HepG2 (cell line): ENCODE results near the gene LRRN4CL. TPM values are rescaled to one million over a fixed set of nuclear protein-coding genes. Genes with fewer than 3 reads are reported as not detected.

Source experiments
- ATAC-seq: fragments of 200-7000 bp; cut with Tn5 transposase; 3 replicates; pipeline ENCODE4 v1.9.1; 2020; ENCODE audit warnings: mild to moderate bottlenecking, moderate library complexity
- BruUV-seq: library from RNA; stranded (reverse); fragments of 400-500 nt; replicated peaks from 2 replicates; lab custom pipeline; 2021; lab: Mats Ljungman, UMichigan
- CTCF ChIA-PET: fragments of 300-600 bp; formaldehyde crosslinking; extraction: SDS; loops from one replicate; lab custom pipeline; 2021; ENCODE audit warnings: low total read pairs, inconsistent platforms, low intra/inter-chr PET ratio; lab: Yijun Ruan, JAX
- POLR2A ChIA-PET: fragments of 350-600 bp; sonication (Branson Sonifier 250); formaldehyde crosslinking; loops from one replicate; lab custom pipeline; 2020; ENCODE audit warnings: antibody characterized with exemption, inconsistent platforms; lab: Yijun Ruan, JAX
- DNase-seq: peaks from one replicate; pipeline ENCODE4 v3.0.0-alpha.2; 2015; ENCODE audit warnings: low spot score
- FAIRE-seq: peaks from 3 replicates; lab custom pipeline; 2011; peaks lifted over from hg19 to GRCh38; lab: Jason Lieb, UNC
- H2AFZ ChIP-seq: one replicate; pipeline ENCODE4 v1.6.1; 2011; ENCODE audit warnings: low read length, inconsistent platforms
- H3K27ac ChIP-seq: fragments of 300-600 bp; 3 replicates; pipeline ENCODE4 v1.8.0; 2011; ENCODE audit warnings: mixed run types, mild to moderate bottlenecking, mixed read lengths, low read length, inconsistent platforms; ENCODE audit not compliant: insufficient read depth; ENCODE audit errors: extremely low read length
- H3K27me3 ChIP-seq, 2 experiments: fragments of 200-600 bp in 1 of 2; 2 replicates in 1 of 2; 3 replicates in 1 of 2; pipeline versions ENCODE4 v1.6.0 to v1.8.0; 2011; ENCODE audit warnings: low read length in 2 of 2, mild to moderate bottlenecking in 2 of 2, moderate library complexity in 2 of 2, inconsistent platforms in 1 of 2; ENCODE audit not compliant: insufficient read depth in 2 of 2, control insufficient read depth in 1 of 2
- H3K36me3 ChIP-seq, 2 experiments: fragments of 200-600 bp in 1 of 2; replicated peaks in 1 of 2; 2 replicates in 1 of 2; 3 replicates in 1 of 2; pipeline versions ENCODE4 v1.5.1 to v1.8.0; 2011; ENCODE audit warnings: low read length in 2 of 2, inconsistent platforms in 1 of 2; ENCODE audit not compliant: insufficient read depth in 2 of 2, control insufficient read depth in 1 of 2
- H3K4me1 ChIP-seq: 2 replicates; pipeline ENCODE4 v1.5.1; 2012; ENCODE audit warnings: low read length, inconsistent platforms; ENCODE audit not compliant: insufficient read depth
- H3K4me2 ChIP-seq: 2 replicates; pipeline ENCODE4 v1.6.0; 2011; ENCODE audit warnings: low read depth, low read length, inconsistent platforms
- H3K4me3 ChIP-seq, 3 experiments: fragments of 200-600 bp in 1 of 3; sonication (generic), shearing (Covaris generic) in 1 of 3; replicated peaks in 1 of 3; 2 replicates each; pipeline ENCODE4 v1.5.1; 2011 to 2016; ENCODE audit warnings: low read length in 3 of 3, inconsistent platforms in 2 of 3, low read depth in 2 of 3, mild to moderate bottlenecking in 2 of 3, control low read depth in 1 of 3, mixed read lengths in 1 of 3; ENCODE audit not compliant: insufficient read depth in 1 of 3
- H3K79me2 ChIP-seq: one replicate; pipeline ENCODE4 v1.6.1; 2011; ENCODE audit warnings: low read length, inconsistent platforms; ENCODE audit not compliant: insufficient read depth
- H3K9ac ChIP-seq: 2 replicates; pipeline ENCODE4 v1.6.0; 2011; ENCODE audit warnings: mild to moderate bottlenecking, low read depth, low read length, inconsistent platforms; ENCODE audit not compliant: insufficient read depth
- H3K9me3 ChIP-seq: 2 replicates; pipeline ENCODE4 v1.5.1; 2012; ENCODE audit warnings: mild to moderate bottlenecking, low read length
- H4K20me1 ChIP-seq: 2 replicates; pipeline ENCODE4 v1.6.0; 2011; ENCODE audit warnings: inconsistent platforms, mild to moderate bottlenecking, low read length, moderate library complexity; ENCODE audit not compliant: insufficient read depth
- FOXO4 ChIP-seq: sonication (generic); formaldehyde crosslinking; conservative IDR thresholded peaks from 2 replicates; pipeline ENCODE4 v1.8.1; 2023; ENCODE audit warnings: missing genetic modification reagents
- HNRNPL ChIP-seq: fragments of 200-400 bp; formaldehyde crosslinking; IDR thresholded peaks from 2 replicates; pipeline ENCODE4 v1.6.1; 2017; ENCODE audit warnings: mild to moderate bottlenecking, low read depth, low read length
- NR2C2 ChIP-seq: sonication (generic); formaldehyde crosslinking; IDR thresholded peaks from 2 replicates; pipeline ENCODE4 v1.4.0; 2020; ENCODE audit warnings: missing genetic modification reagents, mild to moderate bottlenecking, moderate library complexity, borderline replicate concordance
- PHF8 ChIP-seq: sonication (generic); formaldehyde crosslinking; IDR thresholded peaks from 2 replicates; pipeline ENCODE4 v1.5.0; 2020; ENCODE audit warnings: missing genetic modification reagents
- POLR2A ChIP-seq, 2 experiments: IDR thresholded peaks; 2 replicates each; pipeline ENCODE4 v1.6.1; 2011; ENCODE audit warnings: low read depth in 2 of 2, low read length in 2 of 2, mild to moderate bottlenecking in 1 of 2, moderate library complexity in 1 of 2; ENCODE audit not compliant: insufficient read depth in 1 of 2
- SP1 ChIP-seq, 2 experiments: fragments of 450-650 bp in 1 of 2; sonication (generic) in 1 of 2; formaldehyde crosslinking in 1 of 2; IDR thresholded peaks; 2 replicates each; pipeline versions ENCODE4 v1.4.0 to v1.6.1; 2016 to 2020; ENCODE audit warnings: missing genetic modification reagents in 1 of 2
- ZNF180 ChIP-seq: sonication (generic); formaldehyde crosslinking; IDR thresholded peaks from 2 replicates; pipeline ENCODE4 v1.4.0; 2020; ENCODE audit warnings: low read depth, missing genetic modification reagents, borderline replicate concordance
- ZNF207 ChIP-seq: fragments of 450-650 bp; IDR thresholded peaks from 2 replicates; pipeline ENCODE4 v1.6.1; 2016; ENCODE audit warnings: antibody characterized with exemption, borderline replicate concordance
- ZNF839 ChIP-seq: sonication (generic); formaldehyde crosslinking; IDR thresholded peaks from 2 replicates; pipeline ENCODE4 v1.4.0; 2020; ENCODE audit warnings: missing genetic modification reagents, mild to moderate bottlenecking, borderline replicate concordance
- WGBS: methylation state at CpG from one replicate; pipeline ENCODE4 v1.1.6; 2017; ENCODE audit warnings: low lambda C conversion rate; 5-methylcytosine and 5-hydroxymethylcytosine counted together
- in situ Hi-C: cut with HindIII; loops from 2 replicates; pipeline ENCODE4 v1.10.0; 2017; ENCODE audit warnings: low pct_unique_long_range_greater_than_20kb; ENCODE audit not compliant: extremely low pct_ligation_motif_present
- intact Hi-C: fragments of 100-400 bp; cut with micrococcal nuclease; formaldehyde crosslinking; loops from one replicate; pipeline ENCODE4 v1.10.0; 2022; ENCODE audit not compliant: unreplicated experiment
- polyA plus RNA-seq, 8 experiments: library from polyadenylated mRNA; depleted of rRNA in 3 of 8; stranded (reverse) in 7 of 8; unstranded in 1 of 8; fragments of >200 nt; fragmentation: Illumina TruSeq in 4 of 8; extraction: Trizol in 4 of 8; gene quantifications; 2 replicates each; pipeline versions ENCODE4 v1.2.1 to v1.2.3, GENCODE V29; 2011 to 2016; ENCODE audit warnings: low read depth in 4 of 8, missing spikeins in 1 of 8, mixed read lengths in 1 of 8; ENCODE audit not compliant: insufficient read depth in 1 of 8
- total RNA-seq, 5 experiments: library from RNA; depleted of rRNA; stranded (reverse); fragments of >200 nt; fragmentation: Illumina TruSeq; extraction: Trizol; gene quantifications; 2 replicates each; pipeline ENCODE4 v1.2.3, GENCODE V29; 2016; ENCODE audit warnings: low read depth in 1 of 5
- TF ChIP-seq, protein P1 (sequence below): sonication (generic); formaldehyde crosslinking; IDR thresholded peaks from 2 replicates; pipeline ENCODE4 v1.4.0; 2020; ENCODE audit warnings: mild to moderate bottlenecking, missing genetic modification reagents

The LRRN4CL gene
- total and polyA plus RNA-seq, 2 of the 13 experiments (the other 11 are each of a cell fraction or from before 2014, with no cell fraction given), result 0.11 TPM; not detected in 1

DNA sequence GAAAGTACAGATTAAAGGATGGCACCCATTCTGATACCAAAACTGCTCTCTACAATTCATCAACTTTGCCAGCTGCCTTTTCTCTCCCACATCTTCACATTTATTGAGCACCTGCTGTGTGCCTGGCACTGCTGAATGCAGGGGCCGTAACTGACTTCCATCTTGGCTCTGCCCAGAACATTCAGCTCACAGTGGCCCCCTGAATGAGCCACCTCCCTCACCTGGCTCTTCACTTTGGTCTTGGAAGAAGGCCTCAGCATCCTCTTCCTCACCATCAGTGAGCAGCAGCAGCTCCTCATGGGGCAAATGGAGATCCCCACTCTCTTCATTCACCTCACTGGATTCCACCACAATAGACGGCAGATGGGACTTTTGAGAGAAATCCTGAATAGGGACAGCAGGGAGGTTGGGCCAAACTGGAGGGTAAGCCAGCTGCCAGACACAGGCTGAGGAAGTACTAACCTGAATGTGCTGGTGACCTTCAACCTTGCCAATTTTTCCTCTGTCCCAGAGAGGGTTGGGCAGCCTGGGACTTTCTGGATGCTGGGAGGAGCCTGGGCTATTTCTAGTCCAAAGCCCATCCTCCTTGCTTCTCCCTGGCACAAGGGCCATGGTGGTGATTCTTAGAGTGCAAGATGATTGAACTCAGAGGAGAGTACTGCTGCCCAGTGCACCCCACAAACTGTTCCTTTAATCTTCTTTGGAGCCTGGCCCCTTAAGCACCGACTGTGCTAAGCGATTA, 19.7 kb downstream of the LRRN4CL start (continued):
- TF ChIP-seq FOXO4 (no peak), POLR2A (IDR thresholded peaks at IDR 0.05; ENCODE audit: insufficient read depth in 1 of 2, low read depth in 2 of 2, low read length in 2 of 2) (0 out of 4 replicates have a peak, but pooled peaks of 1 of the 2 experiments have one; percentile 14), ZNF207 (no peak), NR2C2 (CRISPR knock-in tag) (0 out of 2 replicates have a peak, but pooled peaks have one; percentile 41), SP1 (IDR thresholded peaks at IDR 0.05) (no peak), SP1 (CRISPR knock-in tag; IDR thresholded peaks at IDR 0.05) (no peak), PHF8 (CRISPR knock-in tag) (no peak)

DNA sequence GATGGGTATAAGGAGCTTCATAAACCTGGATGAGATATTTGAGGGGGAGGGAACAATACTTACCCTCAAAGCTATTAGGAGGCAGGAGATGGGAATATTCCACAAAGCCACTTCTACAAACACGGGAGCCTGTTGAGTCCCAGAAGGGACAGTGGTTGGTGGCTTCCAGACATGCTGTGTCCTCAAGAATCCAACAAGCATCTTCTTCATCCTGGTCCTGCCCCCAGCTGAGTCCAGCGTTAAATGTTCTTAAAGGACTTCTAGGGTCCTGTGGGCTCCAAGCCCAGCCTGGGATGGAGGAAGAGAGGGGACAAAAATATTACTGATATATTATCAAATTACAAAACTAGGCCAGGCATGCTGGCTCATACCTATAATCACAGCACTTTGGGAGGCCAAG, 21.9 kb downstream of the LRRN4CL start:
- Histone ChIP-seq H3K27ac (no peak overlapping the region), H3K9me3 (no peaks in the 10 kb centered on the region), H3K4me1 (peaks cover 59% of the 10 kb centered on the region), H2AFZ (no peak overlapping the region), H3K4me3 (no peak overlapping the region), H4K20me1 (no peaks in the 10 kb centered on the region; the same call in none of the 2 replicates), H3K9ac (peak overlapping the region; percentile 91), H3K79me2 (peaks cover 50% of the 10 kb centered on the region), H3K4me2 (no peak overlapping the region), H3K27me3 (no peaks in the 10 kb centered on the region; a peak in 1 of 5 replicates), H3K36me3 (peaks cover 0 to 15% of the 10 kb centered on the region in 2 experiments; a peak in 2 of 5 replicates)
- FAIRE-seq (no peak), DNase-seq (no peak), ATAC-seq (no peak)
- ChIA-PET POLR2A (interaction anchor here (0.7 to 6.6 kb wide), 10 partner anchors 9 to 174 kb away, joined by 3 to 98 read pairs (median 6); partner anchors contain the start of genes B3GAT3, GANAB, HNRNPUL2 and INTS5), CTCF (no interaction called here)
- in situ Hi-C loops (no loop called here), intact Hi-C loops (no loop called here)
- BruUV-seq, result no TSS peak
- WGBS, result 93% methylated on average over 2 of the region's 2 CpGs
- TF ChIP-seq ZNF180 (CRISPR knock-in tag), result no peak
- no peak for TF ChIP-seq HNRNPL
- no peak for TF ChIP-seq ZNF839 (CRISPR knock-in tag)
- TF ChIP-seq, protein P1, sequence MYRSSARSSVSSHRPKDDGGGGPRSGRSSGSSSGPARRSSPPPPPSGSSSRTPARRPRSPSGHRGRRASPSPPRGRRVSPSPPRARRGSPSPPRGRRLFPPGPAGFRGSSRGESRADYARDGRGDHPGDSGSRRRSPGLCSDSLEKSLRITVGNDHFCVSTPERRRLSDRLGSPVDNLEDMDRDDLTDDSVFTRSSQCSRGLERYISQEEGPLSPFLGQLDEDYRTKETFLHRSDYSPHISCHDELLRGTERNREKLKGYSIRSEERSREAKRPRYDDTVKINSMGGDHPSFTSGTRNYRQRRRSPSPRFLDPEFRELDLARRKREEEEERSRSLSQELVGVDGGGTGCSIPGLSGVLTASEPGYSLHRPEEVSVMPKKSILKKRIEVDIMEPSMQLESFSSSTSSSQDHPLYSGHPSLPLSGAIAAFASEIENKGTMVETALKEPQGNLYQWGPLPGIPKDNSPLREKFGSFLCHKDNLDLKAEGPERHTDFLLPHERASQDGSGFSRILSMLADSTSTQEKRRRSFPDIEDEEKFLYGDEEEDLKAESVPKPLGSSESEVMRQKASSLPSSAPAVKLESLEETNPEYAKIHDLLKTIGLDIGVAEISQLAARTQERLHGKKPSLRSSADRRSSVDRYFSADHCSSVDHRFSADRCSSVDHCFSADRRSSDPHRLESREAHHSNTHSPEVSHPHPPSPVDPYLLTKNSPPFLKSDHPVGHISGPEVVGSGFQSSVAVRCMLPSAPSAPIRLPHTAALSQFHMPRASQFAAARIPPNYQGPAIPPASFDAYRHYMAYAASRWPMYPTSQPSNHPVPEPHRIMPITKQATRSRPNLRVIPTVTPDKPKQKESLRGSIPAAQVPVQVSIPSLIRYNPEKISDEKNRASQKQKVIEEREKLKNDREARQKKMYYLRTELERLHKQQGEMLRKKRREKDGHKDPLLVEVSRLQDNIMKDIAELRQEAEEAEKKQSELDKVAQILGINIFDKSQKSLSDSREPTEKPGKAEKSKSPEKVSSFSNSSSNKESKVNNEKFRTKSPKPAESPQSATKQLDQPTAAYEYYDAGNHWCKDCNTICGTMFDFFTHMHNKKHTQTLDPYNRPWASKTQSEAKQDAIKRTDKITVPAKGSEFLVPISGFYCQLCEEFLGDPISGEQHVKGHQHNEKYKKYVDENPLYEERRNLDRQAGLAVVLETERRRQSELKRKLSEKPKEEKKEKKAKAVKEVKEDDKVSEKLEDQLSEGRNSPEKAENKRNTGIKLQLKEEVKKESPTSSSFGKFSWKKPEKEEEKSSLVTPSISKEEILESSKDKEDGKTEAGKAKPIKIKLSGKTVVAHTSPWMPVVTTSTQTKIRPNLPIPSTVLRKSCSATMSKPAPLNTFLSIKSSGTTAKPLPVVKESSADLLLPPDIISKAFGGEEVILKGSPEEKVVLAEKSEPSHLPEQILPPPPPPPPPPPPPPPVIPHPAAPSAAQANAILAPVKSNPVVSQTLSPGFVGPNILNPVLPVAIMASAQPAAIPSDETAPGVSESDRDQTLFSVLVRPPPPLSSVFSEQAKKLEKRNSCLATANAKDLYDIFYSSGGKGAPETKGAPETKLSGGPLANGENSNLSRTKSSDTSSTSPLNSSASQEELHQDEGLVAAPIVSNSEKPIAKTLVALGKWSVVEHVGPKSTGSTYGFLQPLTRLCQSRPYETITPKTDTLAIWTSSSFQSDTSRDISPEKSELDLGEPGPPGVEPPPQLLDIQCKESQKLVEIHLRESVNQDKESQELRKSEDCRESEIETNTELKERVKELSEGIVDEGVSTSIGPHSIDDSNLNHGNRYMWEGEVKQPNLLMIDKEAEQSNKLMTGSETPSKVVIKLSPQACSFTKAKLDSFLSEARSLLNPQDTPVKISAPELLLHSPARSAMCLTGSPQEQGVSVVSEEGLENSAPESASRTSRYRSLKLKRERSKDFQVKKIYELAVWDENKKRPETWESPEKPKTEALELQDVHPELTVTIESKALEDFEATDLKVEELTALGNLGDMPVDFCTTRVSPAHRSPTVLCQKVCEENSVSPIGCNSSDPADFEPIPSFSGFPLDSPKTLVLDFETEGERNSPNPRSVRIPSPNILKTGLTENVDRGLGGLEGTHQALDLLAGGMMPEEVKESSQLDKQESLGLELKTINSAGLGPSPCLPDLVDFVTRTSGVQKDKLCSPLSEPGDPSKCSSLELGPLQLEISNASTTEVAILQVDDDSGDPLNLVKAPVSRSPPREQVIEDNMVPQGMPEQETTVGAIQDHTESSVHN (CRISPR knock-in tag), result no peak
